ENCODE measurements around the gene CFAP251.
"Not testable (repeated sequence)": the region's sequence is repeated elsewhere in the genome, so short reads cannot be mapped to it uniquely, and the experiment has no call there.

DNA sequence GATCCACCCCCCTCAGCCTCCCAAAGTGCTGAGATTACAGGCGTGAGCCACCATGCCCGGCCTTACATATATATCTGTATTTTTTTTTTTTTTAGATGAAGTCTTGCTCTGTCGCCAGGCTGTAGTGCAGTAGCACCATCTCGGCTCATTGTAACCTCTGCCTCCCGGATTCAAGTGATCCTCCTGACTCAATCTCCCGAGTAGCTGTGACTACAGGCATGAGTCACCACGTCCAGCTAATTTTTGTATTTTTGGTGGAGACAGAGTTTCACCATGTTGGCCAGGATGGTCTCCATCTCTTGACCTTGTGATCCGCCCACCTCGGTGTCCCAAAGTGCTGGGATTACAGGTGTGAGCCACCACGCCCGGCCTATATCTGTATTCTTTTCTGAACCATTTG, 33.3 kb upstream of the CFAP251 start:
- not testable (repeated sequence) for TF ChIP-seq SPI1 (IDR thresholded peaks at IDR 0.05; ENCODE audit: low read depth, low read length); POLR2A (IDR thresholded peaks at IDR 0.05; ENCODE audit: low read depth, low read length); POLR2AphosphoS5 (IDR thresholded peaks at IDR 0.05; ENCODE audit: low read depth, low read length); TAF1 (IDR thresholded peaks at IDR 0.05; ENCODE audit: low read depth, low read length); PAX5 (IDR thresholded peaks at IDR 0.05; ENCODE audit: insufficient read depth, low read length, severe bottlenecking); POU2F2 (IDR thresholded peaks at IDR 0.05; ENCODE audit: low read depth, low read length)
